G401.6 (cell line): ENCODE data around the gene MROH8.
"Not testable (repeated sequence)": the region's sequence is repeated elsewhere in the genome, so short reads cannot be mapped to it uniquely, and the experiment has no call there.

Experiments
- FAIRE-seq: peaks from 2 replicates; lab custom pipeline; 2012; peaks lifted over from hg19 to GRCh38; lab: Jason Lieb, UNC

MROH8 gene

GRCh38 chr20:37090407-37090806, 88.9 kb downstream of the MROH8 start:
- no peak for FAIRE-seq

- no peak for FAIRE-seq
Observed at GRCh38 chr20:37081717-37082289, 97.5 kb downstream of the MROH8 start.

GRCh38 chr20:37077009-37077408, 102.3 kb downstream of the MROH8 start:
- no peak for FAIRE-seq

DNA sequence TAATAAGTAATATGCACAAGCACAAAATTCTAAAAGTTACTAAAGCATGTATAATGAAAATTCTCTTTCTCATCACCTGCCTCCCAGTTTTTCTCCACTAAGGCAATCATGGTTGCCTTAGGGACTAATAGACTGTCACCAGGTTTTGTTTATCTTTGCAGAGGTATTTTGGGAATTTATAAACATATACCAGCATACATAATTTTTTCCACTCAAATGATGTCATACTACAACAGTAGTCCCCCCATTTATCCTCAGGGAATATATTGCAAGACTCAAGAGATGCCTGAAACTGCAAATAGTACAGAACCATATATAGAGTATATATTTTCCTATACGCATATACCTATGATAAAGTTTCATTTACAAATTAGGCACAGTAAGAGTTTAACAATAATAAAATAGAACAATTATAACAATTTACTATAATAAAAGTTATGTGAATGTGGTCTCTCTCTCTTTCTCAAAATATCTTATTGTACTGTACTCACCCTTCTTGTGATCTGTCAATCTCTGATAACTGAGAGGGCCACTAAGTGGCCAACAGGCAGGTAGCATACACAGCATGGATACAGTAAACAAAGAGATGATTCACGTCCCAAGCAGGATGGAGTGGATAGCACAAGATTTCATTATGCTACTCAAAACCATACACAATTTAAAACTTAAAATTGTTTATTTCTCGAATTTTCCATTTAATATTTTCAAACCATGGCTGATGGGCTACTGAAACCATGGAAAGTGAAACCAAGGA, 103.2 kb downstream of the MROH8 start:
- no peak for FAIRE-seq

- FAIRE-seq, result no peak
Observed at GRCh38 chr20:37072293-37073196, 106.8 kb downstream of the MROH8 start.

GRCh38 chr20:37071481-37071911, 107.9 kb downstream of the MROH8 start:
- no peak for FAIRE-seq

DNA sequence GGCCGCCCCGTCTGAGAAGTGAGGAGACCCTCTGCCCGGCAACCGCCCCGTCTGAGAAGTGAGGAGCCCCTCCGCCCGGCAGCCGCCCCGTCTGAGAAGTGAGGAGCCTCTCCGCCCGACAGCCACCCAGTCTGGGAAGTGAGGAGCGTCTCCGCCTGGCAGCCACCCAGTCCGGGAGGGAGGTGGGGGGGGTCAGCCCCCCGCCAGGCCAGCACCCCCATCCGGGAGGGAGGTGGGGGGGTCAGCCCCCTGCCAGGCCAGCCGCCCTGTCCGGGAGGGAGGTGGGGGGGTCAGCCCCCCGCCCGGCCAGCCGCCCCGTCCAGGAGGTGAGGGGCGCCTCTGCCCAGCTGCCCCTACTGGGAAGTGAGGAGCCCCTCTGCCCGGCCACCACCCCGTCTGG, 109.8 kb downstream of the MROH8 start:
- not testable (repeated sequence) for FAIRE-seq

GRCh38 chr20:37066168-37066567, 113.2 kb downstream of the MROH8 start:
- FAIRE-seq, result no peak

- no peak for FAIRE-seq
Observed at GRCh38 chr20:37055276-37055675, 124.1 kb downstream of the MROH8 start.

DNA sequence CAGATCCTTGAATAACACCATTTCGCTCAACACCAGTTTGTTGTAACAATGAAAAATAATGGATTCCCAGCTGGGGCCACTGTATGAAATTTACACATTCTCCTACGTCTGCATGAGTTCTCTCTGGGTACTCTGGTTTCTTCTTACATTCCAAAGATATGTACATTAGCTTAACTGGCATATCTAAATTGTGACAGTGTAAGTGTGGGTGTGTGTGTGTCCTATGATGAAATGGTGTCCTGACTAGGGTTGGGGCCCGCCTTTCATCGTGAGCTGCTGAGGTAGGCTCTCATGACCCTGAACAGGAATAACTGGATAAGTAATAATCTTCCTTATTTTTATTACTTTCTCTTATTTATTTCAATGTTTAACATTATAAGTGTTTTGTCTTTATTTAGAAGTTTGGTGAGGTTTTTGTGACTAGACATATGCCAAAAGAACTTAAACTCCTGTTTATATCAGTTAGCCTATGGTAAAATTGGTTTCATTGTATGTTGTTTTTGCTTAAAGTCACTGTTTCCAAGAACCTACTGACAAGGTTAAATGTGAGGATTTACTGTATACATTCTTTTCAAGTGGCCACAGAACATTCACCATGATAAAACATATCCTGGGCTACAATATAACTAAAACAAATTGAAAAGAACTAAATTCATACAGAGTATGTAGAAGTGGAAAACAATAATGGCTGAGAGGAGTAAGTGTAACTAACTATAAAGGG, 126.0 kb downstream of the MROH8 start:
- FAIRE-seq, result no peak
